ENCODE data around the gene POLR3H.

DNA sequence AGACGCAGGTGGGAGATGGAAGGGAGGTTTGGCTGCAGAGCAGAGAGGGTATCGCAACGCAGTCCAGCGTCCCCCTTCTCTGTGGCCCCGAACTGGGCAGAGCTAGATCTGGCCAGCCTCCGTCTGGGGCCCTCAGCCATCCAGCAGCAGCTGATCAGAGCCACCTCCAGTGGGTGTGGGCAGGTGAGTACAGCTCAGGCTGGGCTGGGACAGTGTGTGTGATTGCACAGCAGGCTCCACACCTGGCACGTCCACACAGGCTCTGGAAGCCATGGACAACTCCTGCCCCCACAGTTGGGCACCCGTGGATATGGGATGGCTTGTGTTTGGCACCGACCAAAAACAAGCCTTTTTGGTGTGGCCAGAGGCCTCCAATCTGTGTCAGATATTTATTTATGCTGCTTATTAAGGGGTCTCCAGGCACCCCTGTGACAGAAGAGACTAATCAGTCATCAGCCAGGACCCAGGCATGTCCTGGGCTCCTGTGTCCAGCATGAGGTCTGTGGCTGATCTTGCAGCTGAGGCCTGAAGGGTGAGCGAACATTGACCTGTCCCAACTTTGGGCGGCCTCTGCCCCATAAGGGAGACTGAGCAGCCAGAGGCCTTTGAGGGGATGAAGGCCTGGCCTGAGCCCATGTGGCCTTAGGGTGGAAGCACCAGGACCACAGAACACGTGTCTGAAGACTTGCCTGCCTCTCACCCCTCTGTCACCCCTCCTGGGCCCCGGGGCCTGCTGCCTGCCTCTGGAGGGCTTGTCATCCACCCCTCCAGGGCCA, 18.6 kb downstream of the POLR3H start:
- TF ChIP-seq, protein P1, sequence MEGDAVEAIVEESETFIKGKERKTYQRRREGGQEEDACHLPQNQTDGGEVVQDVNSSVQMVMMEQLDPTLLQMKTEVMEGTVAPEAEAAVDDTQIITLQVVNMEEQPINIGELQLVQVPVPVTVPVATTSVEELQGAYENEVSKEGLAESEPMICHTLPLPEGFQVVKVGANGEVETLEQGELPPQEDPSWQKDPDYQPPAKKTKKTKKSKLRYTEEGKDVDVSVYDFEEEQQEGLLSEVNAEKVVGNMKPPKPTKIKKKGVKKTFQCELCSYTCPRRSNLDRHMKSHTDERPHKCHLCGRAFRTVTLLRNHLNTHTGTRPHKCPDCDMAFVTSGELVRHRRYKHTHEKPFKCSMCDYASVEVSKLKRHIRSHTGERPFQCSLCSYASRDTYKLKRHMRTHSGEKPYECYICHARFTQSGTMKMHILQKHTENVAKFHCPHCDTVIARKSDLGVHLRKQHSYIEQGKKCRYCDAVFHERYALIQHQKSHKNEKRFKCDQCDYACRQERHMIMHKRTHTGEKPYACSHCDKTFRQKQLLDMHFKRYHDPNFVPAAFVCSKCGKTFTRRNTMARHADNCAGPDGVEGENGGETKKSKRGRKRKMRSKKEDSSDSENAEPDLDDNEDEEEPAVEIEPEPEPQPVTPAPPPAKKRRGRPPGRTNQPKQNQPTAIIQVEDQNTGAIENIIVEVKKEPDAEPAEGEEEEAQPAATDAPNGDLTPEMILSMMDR (IDR thresholded peaks at IDR 0.05; ENCODE audit: borderline replicate concordance, extremely low read depth, low read length, poor library complexity, severe bottlenecking): no peak
- no peak for TF ChIP-seq EZH2 (IDR thresholded peaks at IDR 0.05; ENCODE audit: borderline replicate concordance, low read depth, low read length, severe bottlenecking)

Data from DND-41 (cell line).